Prostate gland (tissue), 2 donors: Measurements from ENCODE around the gene SCG5. TPM values are rescaled to one million over a fixed set of nuclear protein-coding genes. Genes with fewer than 3 reads are reported as not detected.
"Not testable (repeated sequence)": the region's sequence is repeated elsewhere in the genome, so short reads cannot be mapped to it uniquely, and the experiment has no call there.

ENCODE experiments used
- DNase-seq: peaks from one replicate; pipeline ENCODE4 v3.0.0-alpha.2; 2019; ENCODE audit warnings: low spot score
- H3K27ac ChIP-seq, 2 donors: fragments of 200-600 bp; sonication (generic); 2 replicates each; pipeline ENCODE4 v1.5.1; 2017 to 2019
- H3K27me3 ChIP-seq: fragments of 200-600 bp; sonication (generic); replicated peaks from 2 replicates; pipeline ENCODE4 v1.5.1; 2019; ENCODE audit not compliant: insufficient read depth
- H3K36me3 ChIP-seq, 2 donors: fragments of 200-600 bp; sonication (generic); 1 replicate in 1 of 2; 2 replicates in 1 of 2; pipeline versions ENCODE4 v1.5.1 to v1.8.1; 2017 to 2019
- H3K4me1 ChIP-seq: fragments of 200-600 bp; sonication (generic); replicated peaks from 2 replicates; pipeline ENCODE4 v1.5.1; 2019
- H3K4me3 ChIP-seq, 2 donors: fragments of 200-600 bp; sonication (generic); 2 replicates each; pipeline ENCODE4 v1.5.1; 2017 to 2019
- H3K9me3 ChIP-seq: fragments of 200-600 bp; sonication (generic); 2 replicates; pipeline ENCODE4 v1.5.1; 2017
- POLR2A ChIP-seq: fragments of 450-650 bp; IDR thresholded peaks from one replicate; pipeline ENCODE4 v1.6.1; 2016; ENCODE audit warnings: antibody characterized with exemption, mild to moderate bottlenecking
- POLR2AphosphoS5 ChIP-seq: sonication (generic); formaldehyde crosslinking; IDR thresholded peaks from one replicate; pipeline ENCODE4 v1.6.1; 2017; ENCODE audit warnings: antibody characterized with exemption
- WGBS: methylation state at CpG from one replicate; pipeline ENCODE4 v1.1.5; 2018; 5-methylcytosine and 5-hydroxymethylcytosine counted together
- intact Hi-C: fragments of 100-400 bp; cut with DNase I; formaldehyde crosslinking; loops from one replicate; pipeline ENCODE4 v1.14.2; 2022
- total RNA-seq, 2 donors: library from RNA; depleted of rRNA; stranded (reverse); fragments of >200 nt; gene quantifications; one replicate each; pipeline ENCODE4 v1.1.0, GENCODE V29; 2016
- TF ChIP-seq, protein P1 (sequence below), 4 experiments: fragments of 200-600 bp in 2 of 4; fragments of 450-650 bp in 2 of 4; sonication (generic) in 2 of 4; IDR thresholded peaks; 1 replicate in 3 of 4; 2 replicates in 1 of 4; pipeline ENCODE4 v1.5.1; 2016 to 2019; ENCODE audit warnings: antibody characterized with exemption in 4 of 4, mild to moderate bottlenecking in 2 of 4, moderate library complexity in 2 of 4

Gene SCG5
- total RNA-seq, result 1 to 10 TPM in 1 of 2 donors, under 1 TPM in 1; 0.96 to 4.2 TPM

- TF ChIP-seq POLR2A, result no peak
- TF ChIP-seq, protein P1, sequence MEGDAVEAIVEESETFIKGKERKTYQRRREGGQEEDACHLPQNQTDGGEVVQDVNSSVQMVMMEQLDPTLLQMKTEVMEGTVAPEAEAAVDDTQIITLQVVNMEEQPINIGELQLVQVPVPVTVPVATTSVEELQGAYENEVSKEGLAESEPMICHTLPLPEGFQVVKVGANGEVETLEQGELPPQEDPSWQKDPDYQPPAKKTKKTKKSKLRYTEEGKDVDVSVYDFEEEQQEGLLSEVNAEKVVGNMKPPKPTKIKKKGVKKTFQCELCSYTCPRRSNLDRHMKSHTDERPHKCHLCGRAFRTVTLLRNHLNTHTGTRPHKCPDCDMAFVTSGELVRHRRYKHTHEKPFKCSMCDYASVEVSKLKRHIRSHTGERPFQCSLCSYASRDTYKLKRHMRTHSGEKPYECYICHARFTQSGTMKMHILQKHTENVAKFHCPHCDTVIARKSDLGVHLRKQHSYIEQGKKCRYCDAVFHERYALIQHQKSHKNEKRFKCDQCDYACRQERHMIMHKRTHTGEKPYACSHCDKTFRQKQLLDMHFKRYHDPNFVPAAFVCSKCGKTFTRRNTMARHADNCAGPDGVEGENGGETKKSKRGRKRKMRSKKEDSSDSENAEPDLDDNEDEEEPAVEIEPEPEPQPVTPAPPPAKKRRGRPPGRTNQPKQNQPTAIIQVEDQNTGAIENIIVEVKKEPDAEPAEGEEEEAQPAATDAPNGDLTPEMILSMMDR (IDR thresholded peaks at IDR 0.05), result no peak
- TF ChIP-seq POLR2AphosphoS5, result no peak
- Histone ChIP-seq H3K36me3 (no peaks in the 10 kb centered on the region), H3K27me3 (peaks cover 4% of the 10 kb centered on the region), H3K9me3 (no peaks in the 10 kb centered on the region), H3K4me3 (no peak within 1 kb of the TSS), H3K4me1 (no peaks in the 10 kb centered on the region), H3K27ac (no peak within 1 kb of the TSS)
- 13% methylated on average over 22 of the region's 22 CpGs for WGBS
- no peak for DNase-seq
- intact Hi-C loops, result no loop called here
These were observed at the start of gene SCG5 for GRCh38 chr15:32641517-32642059. SCG5 (plus strand) TSS chr15:32641710; CDS start chr15:32643593, 1,883 bp downstream.

DNA sequence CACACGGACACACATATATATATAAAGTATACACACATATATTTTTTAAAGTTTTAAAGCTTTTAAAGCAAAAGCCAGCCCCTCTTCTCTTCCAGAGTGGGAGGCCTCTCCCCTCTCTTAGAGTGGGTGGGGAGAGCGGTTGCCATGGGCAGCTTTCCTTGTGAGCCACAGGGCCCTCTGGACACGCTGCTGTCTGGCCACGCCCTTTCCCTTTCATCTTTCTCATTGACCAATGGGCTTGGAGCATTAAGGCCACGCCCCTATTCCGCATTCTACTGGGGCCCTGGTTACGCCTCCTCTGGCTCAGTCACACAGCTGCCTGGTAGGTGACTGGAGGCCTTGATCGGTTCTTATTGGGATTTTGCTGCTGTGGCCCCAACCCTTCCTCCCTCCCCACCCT, 48.4 kb upstream of the SCG5 start, which contains the start of gene GOLGA8N:
GOLGA8N (plus strand) TSS at position 306 of the 400 bp plus-strand sequence.
- DNase-seq, H3K27me3 ChIP-seq, H3K27ac ChIP-seq, H3K4me3 ChIP-seq, intact Hi-C loops, H3K9me3 ChIP-seq, H3K4me1 ChIP-seq, H3K36me3 ChIP-seq: not testable (repeated sequence)
- WGBS, result no CpG with 5 or more reads among the region's 8 CpGs

GRCh38 chr15:32609518-32609917, 32.0 kb upstream of the SCG5 start:
- WGBS, result 94% methylated on average over 2 of the region's 2 CpGs
- H3K27ac ChIP-seq, H3K9me3 ChIP-seq, H3K4me3 ChIP-seq, H3K27me3 ChIP-seq, intact Hi-C loops, DNase-seq, H3K4me1 ChIP-seq, H3K36me3 ChIP-seq: not testable (repeated sequence)

- intact Hi-C loops, H3K36me3 ChIP-seq, H3K9me3 ChIP-seq, DNase-seq, H3K27ac ChIP-seq, H3K27me3 ChIP-seq, H3K4me3 ChIP-seq, H3K4me1 ChIP-seq: not testable (repeated sequence)
- 12% methylated on average over 1 of the region's 3 CpGs for WGBS
These were observed 30.8 kb upstream of the SCG5 start for GRCh38 chr15:32610719-32611118.

DNA sequence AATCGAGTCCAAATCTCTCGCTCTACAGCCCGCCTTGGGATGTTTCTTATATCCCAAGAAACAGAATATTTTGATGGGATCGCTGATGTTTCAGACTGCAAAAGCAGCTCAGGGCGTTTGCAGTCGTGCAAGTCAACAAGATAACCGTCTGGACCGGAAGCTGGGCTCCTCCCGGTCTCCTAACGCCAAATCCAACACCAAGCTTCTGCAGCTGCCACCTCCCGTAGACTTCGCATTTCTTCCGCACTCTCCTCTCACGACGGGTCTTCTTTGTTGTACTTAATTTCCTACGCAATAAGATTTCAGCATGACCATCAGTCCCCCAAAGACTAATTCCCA, 26.8 kb upstream of the SCG5 start:
- H3K9me3 ChIP-seq, DNase-seq, H3K4me1 ChIP-seq, intact Hi-C loops, H3K27me3 ChIP-seq, H3K36me3 ChIP-seq: not testable (repeated sequence)
- Histone ChIP-seq H3K27ac (peak overlapping the region; percentile 68 to 75), H3K4me3 (peak overlapping the region; percentile 36 to 37)
- no CpG with 5 or more reads among the region's 16 CpGs for whole genome bisulfite sequencing

DNA sequence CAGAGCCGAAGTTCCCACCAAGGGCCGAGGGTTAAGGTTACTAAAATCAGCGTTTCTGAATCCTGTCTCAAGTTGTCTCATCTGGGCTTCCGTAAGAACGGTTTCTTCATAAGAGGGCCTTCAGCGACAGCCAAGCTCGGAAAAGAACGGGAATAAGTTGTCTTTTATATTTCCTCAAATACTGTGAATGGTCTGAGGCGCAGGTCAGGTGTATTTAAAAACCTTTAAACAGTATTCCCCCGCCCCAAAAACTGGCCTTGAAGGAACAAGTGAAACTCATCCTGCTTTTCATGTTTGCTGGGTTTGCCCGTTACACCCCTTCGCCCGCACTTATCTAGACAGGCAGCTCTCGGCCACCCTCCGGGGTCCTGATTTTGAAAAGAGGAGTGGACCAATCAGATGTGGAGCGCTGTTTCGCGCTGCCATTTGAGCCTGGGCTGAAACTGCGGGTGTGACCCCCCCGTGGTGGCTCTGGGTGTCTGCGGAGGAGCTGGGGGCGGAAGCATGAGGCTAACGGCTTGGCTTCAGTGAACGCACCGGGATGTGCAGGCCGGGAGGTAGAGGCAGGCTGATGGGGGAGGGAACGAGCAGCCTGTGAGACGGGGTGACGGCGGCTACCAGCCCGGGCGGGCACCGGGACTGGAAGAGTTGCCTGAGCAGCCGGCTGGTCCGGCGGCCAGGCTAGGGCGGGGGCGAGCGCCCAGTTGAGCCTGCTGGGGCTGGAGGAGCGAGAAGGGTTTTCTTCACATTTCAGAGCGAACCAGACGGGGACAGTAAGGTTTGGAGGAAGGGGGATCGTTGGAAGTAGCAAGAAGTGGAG, 26.2 kb upstream of the SCG5 start, which contains the start of gene ARHGAP11A:
ARHGAP11A (plus strand) TSS at position 454 of the 820 bp plus-strand sequence. CDS start 708 bp downstream, outside the sequence.
- H3K27ac ChIP-seq, result peak within 1 kb of the TSS; percentile 68 to 75
- DNase-seq, result peak; percentile 63
- H3K36me3 ChIP-seq, H3K4me1 ChIP-seq, H3K9me3 ChIP-seq, intact Hi-C loops, H3K27me3 ChIP-seq: not testable (repeated sequence)
- WGBS, result 0% methylated on average over 30 of the region's 43 CpGs
- H3K4me3 ChIP-seq, result peak within 1 kb of the TSS; percentile 36 to 37

DNA sequence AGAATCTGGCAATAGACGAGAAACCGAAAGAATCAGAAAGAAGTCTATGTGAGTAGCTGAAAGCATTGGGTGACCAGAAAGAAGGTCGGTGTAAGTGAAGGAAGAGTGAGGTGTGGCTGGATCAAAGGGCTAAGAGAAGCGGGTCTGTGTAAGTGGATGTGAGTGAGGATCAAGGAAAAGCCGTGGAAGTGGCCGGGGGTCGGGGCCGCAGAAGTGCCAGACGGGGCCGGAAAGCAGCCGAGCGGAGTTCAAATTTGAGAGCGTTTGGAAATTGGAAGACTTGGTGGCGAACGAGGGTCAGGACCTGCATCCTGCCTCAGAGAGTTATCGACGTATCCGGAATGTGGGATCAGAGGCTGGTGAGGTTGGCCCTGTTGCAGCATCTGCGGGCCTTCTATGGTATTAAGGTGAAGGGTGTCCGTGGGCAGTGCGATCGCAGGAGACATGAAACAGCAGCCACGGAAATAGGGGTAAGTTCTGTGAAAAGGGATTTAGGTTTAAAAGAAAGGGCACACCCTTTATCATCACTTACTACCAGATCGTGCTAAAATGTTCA, 25.6 kb upstream of the SCG5 start:
- intact Hi-C loops, DNase-seq, H3K4me1 ChIP-seq, H3K36me3 ChIP-seq, H3K27me3 ChIP-seq, H3K9me3 ChIP-seq, H3K27ac ChIP-seq: not testable (repeated sequence)
- H3K4me3 ChIP-seq, result peak overlapping the region; percentile 36 to 37
- WGBS, result under 1% methylated on average over 23 of the region's 24 CpGs

GRCh38 chr15:32636410-32636809, 5.1 kb upstream of the SCG5 start:
- DNase-seq, result no peak
- intact Hi-C loops, result no loop called here
- H3K27me3 ChIP-seq, result no peaks in the 10 kb centered on the region
- TF ChIP-seq POLR2A (no peak), POLR2AphosphoS5 (no peak)
- TF ChIP-seq, protein P1 (IDR thresholded peaks at IDR 0.05), result no peak
- no peak overlapping the region for H3K4me3 ChIP-seq
- no peak overlapping the region for H3K27ac ChIP-seq
- H3K4me1 ChIP-seq, result no peaks in the 10 kb centered on the region
- no peaks in the 10 kb centered on the region for H3K36me3 ChIP-seq
- no peaks in the 10 kb centered on the region for H3K9me3 ChIP-seq
- 94% methylated on average over 3 of the region's 3 CpGs for WGBS
